NCI-H1105 treated with DMSO at 0.1 percent for 48 hours (cell line): ENCODE data around the gene ME1.
"Not testable (repeated sequence)": the region's sequence is repeated elsewhere in the genome, so short reads cannot be mapped to it uniquely, and the experiment has no call there.

ENCODE experiments used
- DNase-seq: peaks from one replicate; lab custom pipeline; 2025; lab: John Stamatoyannopoulos, UW

Gene ME1

DNA sequence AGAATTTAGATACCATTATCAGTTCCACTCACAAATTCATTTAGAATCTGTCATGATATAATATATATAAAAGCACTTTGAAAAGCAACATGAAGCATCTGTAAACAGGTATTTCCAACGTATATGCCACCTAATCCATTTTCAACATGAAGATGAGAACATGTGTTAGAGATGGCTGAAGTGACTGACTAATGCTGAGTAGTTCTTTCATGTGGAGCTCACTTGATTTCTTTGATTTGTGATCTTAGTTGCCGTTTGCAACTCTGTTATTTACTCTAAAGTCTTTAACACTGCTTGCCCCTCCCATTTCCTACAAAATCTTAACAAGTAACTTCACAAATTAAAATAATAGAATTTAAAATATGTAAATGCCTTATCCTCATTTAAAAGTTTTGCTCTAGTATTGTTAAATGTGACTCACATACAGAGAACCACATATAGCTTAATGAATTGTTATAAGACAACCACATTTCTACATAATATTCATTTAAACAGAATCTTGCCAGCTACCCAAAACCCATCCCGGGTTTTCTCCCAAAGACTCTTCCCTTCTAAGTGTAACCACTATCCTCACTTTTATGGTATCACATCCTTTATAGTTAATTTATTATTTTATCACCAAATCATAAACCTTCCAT lies 78.3 kb downstream of the ME1 start:
- no peak for DNase-seq

- DNase-seq = no peak
Observed at GRCh38 chr6:83343121-83343520, 87.7 kb downstream of the ME1 start.

GRCh38 chr6:83341765-83342164 lies 89.1 kb downstream of the ME1 start:
- no peak for DNase-seq

DNA sequence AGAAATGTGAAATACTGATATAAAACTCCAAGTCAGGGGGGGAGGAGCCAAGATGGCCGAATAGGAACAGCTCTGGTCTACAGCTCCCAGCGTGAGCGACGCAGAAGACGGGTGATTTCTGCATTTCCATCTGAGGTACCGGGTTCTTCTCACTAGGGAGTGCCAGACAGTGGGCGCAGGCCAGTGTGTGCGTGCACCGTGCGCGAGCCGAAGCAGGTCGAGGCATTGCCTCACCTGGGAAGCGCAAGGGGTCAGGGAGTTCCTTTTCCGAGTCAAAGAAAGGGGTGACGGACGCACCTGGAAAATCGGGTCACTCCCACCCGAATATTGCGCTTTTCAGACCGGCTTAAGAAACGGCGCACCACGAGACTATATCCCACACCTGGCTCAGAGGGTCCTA lies 96.9 kb downstream of the ME1 start:
- not testable (repeated sequence) for DNase-seq

- DNase-seq = peak; percentile 30
Observed at GRCh38 chr6:83333500-83333899, 97.4 kb downstream of the ME1 start.

DNA sequence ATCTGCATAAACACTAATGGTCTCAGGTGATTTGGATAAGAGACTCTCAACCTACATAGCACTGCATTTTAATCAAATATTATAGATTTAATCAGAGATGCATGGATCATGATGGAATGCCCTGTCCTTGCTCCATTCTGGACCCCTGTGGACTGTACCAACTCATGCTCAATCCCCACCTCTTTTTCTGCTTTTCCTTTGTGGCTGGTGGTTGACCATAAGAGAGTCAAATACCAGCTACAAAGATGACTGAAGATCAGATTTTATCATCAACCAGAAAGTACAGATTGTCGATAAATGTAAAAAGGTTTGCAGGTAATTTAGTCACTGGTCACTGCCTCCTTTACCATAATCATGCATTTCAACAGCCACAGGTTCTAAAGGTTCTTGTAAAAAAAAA lies 116.2 kb downstream of the ME1 start:
- DNase-seq = no peak

DNA sequence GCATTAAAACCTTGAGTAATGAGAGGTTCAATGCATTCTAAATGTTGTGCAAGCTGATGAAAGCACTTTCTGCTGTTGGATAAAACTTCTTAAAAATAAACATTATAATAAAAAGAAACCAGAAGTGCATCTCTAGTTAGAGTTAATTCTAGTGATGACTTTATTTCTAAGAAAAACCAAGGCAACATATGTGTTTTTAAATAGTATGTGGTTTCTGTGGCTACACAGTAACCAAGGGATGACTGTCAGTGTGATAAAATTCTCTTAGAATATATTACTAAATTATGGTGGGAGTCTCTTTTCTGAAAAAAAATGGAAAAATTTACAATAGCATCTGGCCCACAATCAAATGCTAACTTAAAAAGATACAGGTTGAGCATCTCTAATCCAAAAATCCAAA lies 117.0 kb downstream of the ME1 start:
- no peak for DNase-seq

- DNase-seq = no peak
Observed at GRCh38 chr6:83311231-83311630, 119.6 kb downstream of the ME1 start.

DNA sequence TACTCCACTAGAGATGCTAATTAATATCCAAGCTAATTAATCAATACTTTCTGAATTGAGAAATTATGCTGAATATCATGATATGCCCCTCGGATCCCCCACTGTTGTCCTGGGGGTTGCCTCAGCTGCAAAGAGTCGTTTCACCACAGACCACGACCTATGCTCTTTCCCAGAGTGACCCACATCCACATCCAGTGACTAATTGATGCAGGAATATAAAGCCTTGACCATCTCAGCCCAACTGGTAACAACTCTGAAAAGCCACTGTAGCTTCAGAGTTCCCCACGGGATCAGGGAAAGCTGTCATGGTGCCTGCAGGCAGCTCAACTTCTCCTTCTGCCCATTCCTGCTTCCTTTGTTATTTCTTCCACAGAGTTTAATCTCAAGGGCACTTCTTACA lies 120.8 kb downstream of the ME1 start:
- DNase-seq = no peak

DNA sequence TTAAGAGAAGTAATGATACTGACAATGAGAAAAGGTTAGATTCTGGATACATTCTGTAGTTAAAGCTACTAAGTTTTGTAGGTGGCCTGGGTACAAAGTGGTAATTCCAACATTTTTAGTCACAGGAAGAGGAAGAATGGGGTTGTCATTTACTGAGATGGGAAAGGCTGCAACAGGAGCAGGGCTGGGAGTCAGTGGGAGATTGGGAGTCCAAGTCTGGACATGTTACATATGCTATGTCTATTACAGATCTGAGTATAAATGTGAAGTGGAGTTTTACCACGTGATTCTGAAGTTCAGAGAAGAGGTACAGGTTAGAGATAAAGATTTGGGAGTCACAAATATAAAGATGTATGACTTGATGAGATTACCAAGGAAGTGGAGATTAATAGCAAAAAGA lies 121.5 kb downstream of the ME1 start:
- DNase-seq = no peak

GRCh38 chr6:83308833-83309232 lies 122.0 kb downstream of the ME1 start:
- DNase-seq = no peak

DNA sequence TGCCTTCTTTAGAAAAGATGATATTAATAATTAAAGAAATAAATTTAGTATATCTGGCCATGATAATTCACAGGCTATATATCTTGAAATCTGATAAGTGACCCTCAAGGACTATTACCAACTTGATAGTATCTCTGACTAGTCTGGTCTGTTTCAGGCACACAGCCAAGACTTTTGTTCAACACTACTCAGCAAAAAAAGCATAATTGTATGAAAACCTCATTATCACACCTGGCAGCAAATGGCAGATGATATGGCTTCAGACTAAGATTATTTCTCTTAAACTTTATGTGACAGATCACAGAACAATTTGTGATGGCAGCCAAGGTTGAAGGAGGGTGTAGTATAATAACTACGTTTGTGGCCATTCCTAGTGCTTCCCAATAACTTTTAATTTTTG lies 123.0 kb downstream of the ME1 start:
- peak; percentile 83 for DNase-seq

GRCh38 chr6:83303426-83303825 lies 127.4 kb downstream of the ME1 start:
- DNase-seq = no peak

DNA sequence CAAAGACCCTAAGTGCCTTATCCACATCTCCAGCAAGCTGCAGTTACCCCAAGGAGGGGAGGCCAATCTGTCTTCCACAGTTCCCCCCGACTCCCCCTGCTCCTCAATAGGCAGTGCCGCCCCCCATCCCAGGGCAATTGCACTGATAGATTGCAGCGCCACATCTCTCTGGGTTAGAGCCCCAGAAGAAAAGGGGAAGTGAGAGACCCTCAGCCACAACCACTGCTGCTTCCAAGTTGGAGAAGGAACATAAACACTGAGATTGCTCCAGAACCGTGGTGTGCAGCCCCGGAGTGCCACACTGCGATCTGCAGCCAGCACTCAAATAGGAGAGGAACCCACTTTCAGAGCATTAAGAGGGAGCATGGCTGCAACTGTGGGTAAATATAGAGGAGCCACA lies 136.2 kb downstream of the ME1 start:
- no peak for DNase-seq

- no peak for DNase-seq
Observed at GRCh38 chr6:83292900-83293843, 137.7 kb downstream of the ME1 start.

DNA sequence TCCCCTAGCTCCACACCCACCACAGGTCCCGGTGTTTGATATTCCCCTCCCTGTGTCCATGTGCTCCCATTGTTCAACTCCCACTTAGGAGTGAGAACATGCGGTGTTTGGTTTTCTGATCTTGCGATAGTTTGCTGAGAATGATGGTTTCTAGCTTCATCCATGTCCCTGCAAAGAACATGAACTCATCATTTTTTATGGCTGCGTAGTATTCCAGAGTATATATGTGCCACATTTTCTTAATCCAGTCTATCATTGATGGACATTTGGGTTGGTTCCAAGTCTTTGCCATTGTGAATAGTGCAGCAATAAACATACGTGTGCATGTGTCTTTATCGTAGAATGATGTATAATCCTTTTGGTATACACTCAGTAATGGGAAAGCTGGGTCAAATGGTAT lies 143.6 kb downstream of the ME1 start:
- DNase-seq = not testable (repeated sequence)

- no peak for DNase-seq
Observed at GRCh38 chr6:83285917-83286316, 144.9 kb downstream of the ME1 start.

DNA sequence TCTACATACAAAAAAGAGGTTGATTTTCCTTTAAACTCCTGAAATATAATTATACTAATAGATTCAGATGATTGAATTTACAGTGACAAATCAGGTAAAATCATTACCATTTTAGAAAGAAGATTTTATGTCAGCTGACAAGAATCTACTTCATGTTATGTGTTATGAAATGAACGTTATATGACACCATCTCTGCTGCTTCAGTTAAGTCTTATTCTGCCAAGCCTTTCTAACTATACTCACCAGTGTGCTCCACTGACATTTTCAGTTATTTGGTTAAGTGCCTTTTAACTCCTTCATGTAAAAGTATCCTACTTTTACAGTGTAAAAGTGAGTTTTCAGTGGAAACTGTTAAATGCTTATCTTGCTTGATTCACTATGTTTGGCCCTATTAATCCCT lies 157.3 kb downstream of the ME1 start:
- DNase-seq = no peak

DNA sequence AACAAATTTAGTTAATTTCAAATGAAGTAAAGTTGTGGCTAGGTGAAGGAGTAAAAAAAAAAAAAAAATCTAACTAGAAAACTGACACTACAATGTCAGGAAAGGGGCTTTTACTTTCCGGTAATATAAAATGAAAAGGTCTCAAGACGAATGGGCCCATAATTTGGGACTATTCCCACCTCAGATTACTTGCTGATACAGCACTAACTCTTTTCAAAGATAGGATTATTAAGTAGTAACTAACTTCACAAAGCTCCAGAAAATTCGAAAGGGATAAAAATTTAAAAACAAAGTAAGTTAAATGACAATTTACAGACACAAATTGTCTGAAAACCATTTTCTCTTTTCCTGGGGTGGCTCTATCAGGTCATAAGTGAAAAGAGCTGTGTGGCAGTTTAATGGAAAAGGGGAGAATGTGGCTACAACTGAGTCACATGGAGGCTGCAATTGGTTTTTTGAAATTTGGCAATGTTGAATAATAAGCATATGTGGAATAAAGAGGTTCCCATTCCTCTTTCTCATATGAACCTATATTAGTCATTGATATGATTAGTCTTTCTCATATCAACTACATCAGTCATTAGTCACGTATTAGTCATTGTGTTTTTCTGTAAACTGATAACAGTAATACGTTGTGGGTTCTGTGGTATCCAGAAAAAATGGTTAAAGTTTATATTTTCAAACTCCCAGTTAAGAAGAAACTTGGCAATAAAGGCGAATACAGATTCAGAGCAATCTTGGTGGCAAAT lies 159.7 kb downstream of the ME1 start:
- DNase-seq = no peak

- no peak for DNase-seq
Observed at GRCh38 chr6:83265384-83265783, 165.5 kb downstream of the ME1 start.

- DNase-seq = no peak
Observed at GRCh38 chr6:83260577-83260976, 170.3 kb downstream of the ME1 start.

GRCh38 chr6:83258517-83258916 lies 172.3 kb downstream of the ME1 start:
- DNase-seq = no peak

DNA sequence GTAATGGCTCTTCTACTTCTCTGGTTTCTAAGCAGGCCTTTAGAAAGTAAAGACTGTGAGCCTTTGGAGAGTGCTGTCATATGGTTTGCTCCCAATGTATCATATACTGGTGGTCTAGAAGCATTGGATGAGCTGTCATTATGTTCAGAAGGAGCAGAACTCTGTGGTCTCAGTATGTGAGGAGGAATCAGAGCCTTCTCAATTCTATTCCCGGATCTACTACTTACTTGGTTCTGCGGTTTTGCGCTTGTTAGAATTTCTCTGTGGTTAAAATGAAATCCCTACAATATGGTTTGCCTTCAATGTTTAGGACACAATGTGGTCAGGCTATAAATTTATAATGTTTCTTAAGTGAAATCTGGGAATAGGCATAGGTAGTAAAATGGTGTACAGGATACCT lies 173.1 kb downstream of the ME1 start:
- DNase-seq = no peak
